Esophagus muscularis mucosa (tissue), 4 donors: Measurements from ENCODE around the gene GPC5.

Experiments used
- CTCF ChIP-seq, 3 experiments: fragments of 200-600 bp in 2 of 3; fragments of 450-650 bp in 1 of 3; sonication (generic) in 2 of 3; IDR thresholded peaks; one replicate each; pipeline ENCODE4 v1.5.1; 2017 to 2019; ENCODE audit warnings: antibody characterized with exemption in 3 of 3, mild to moderate bottlenecking in 2 of 3, moderate library complexity in 1 of 3
- EP300 ChIP-seq: sonication (generic); formaldehyde crosslinking; IDR thresholded peaks from one replicate; pipeline ENCODE4 v1.6.1; 2017; ENCODE audit warnings: antibody characterized with exemption
- POLR2A ChIP-seq: fragments of 450-650 bp; IDR thresholded peaks from one replicate; pipeline ENCODE4 v1.6.1; 2017; ENCODE audit warnings: antibody characterized with exemption, moderate library complexity, mild to moderate bottlenecking, low read depth
- POLR2AphosphoS5 ChIP-seq, 2 donors: sonication (generic); formaldehyde crosslinking; IDR thresholded peaks; one replicate each; pipeline ENCODE4 v1.6.1; 2017; ENCODE audit warnings: antibody characterized with exemption in 2 of 2

DNA sequence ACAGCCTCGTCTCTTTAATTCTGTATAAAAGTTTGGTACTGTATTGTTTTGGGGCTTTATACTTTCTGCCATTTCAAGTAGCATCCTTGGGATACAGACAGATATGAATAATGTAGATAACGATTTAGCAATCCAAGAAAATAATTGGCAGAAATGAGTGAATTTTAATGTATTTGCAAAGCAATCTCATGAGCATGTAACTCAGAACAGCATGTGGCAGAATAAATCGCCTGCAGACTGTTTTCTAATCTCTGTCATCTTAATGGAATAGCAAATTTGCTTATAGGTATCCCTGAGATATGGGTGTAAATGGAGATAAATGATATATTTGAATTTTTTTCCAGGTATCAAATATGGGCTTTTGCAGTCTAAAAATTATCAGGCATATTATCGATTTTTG, 166.0 kb downstream of the GPC5 start:
- TF ChIP-seq EP300 (no peak), CTCF (IDR thresholded peaks at IDR 0.05) (no peak), POLR2A (no peak), POLR2AphosphoS5 (IDR thresholded peaks at IDR 0.05) (no peak)
